Measurements from ENCODE around the gene MTHFD1L. TPM values are rescaled to one million over a fixed set of nuclear protein-coding genes. Genes with fewer than 3 reads are reported as not detected.
A peak's percentile ranks its signal among the peaks of the same experiment; 100 is the strongest.

Gene MTHFD1L
- total RNA-seq, 1 donor from 2014 or later: 107 TPM

DNA sequence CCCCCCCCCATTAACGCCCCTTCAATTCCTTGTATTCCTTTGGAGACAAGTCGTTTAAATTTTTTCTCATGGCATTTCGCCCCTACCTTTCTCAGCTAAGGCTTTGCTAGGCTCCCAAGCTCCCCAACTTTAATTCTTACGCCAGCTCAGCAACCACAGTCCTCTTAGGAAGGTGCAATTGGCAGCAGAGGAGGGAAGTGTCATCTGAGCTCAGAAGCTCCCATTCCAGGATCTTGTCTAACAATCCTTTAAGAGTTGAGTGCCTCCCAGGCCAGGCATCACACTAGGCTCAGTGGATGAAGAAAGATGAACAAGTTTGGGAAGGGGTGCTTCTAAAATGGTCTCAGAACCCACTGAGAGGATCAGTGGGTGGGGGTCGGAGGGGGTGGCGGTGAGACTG is 243.0 kb downstream of the MTHFD1L start:
- peaks cover 1% of the 10 kb centered on the region for H3K4me1 Mint-ChIP-seq (ENCODE audit: low read depth, unreplicated experiment)
- H3K4me3 Mint-ChIP-seq (ENCODE audit: unreplicated experiment): no peak overlapping the region
- Histone ChIP-seq H3K9me3 (ENCODE audit: insufficient read depth, low read depth, low read length) (no peaks in the 10 kb centered on the region), H4K20me1 (ENCODE audit: insufficient read depth, low read length) (no peaks in the 10 kb centered on the region), H3K9ac (ENCODE audit: low read length) (no peak overlapping the region), H2AFZ (ENCODE audit: low read depth, low read length) (no peak overlapping the region), H3K27me3 (ENCODE audit: insufficient read depth, low read length) (no peaks in the 10 kb centered on the region), H3K4me3 (ENCODE audit: insufficient read depth, low read depth, low read length) (no peak overlapping the region), H3K79me2 (ENCODE audit: insufficient read depth, low read length) (no peaks in the 10 kb centered on the region), H3K36me3 (ENCODE audit: insufficient read depth, low read length) (peaks cover 3% of the 10 kb centered on the region), H3K27ac (ENCODE audit: low read depth, low read length) (no peak overlapping the region), H3K4me1 (ENCODE audit: insufficient read depth, low read length) (peaks cover 3% of the 10 kb centered on the region), H3K4me2 (ENCODE audit: low read length) (no peak overlapping the region)
- peaks cover 3% of the 10 kb centered on the region for H3K27me3 Mint-ChIP-seq (ENCODE audit: low read depth, unreplicated experiment)
- no peaks in the 10 kb centered on the region for H3K9me3 Mint-ChIP-seq (ENCODE audit: unreplicated experiment)
- DNase-seq (ENCODE audit: low read depth) (no peak), FAIRE-seq (no peak)
- H3K27ac Mint-ChIP-seq (ENCODE audit: unreplicated experiment): no peak overlapping the region
- no peaks in the 10 kb centered on the region for H3K36me3 Mint-ChIP-seq (ENCODE audit: low read depth, unreplicated experiment)
- no peak for TF ChIP-seq EZH2 (IDR thresholded peaks at IDR 0.05; ENCODE audit: insufficient read depth, low read length)
- TF ChIP-seq CTCF (IDR thresholded peaks at IDR 0.05; ENCODE audit: insufficient read depth, low read depth, low read length): no peak

- DNase-seq (ENCODE audit: low read depth) (peak; percentile 55), FAIRE-seq (no peak)
- H3K9me3 ChIP-seq (ENCODE audit: insufficient read depth, low read depth, low read length): no peaks in the 10 kb centered on the region
- no peak overlapping the region for H3K4me3 ChIP-seq (ENCODE audit: insufficient read depth, low read depth, low read length)
- H3K4me1 ChIP-seq (ENCODE audit: insufficient read depth, low read length): peaks cover 3% of the 10 kb centered on the region
- Mint-ChIP-seq H3K27me3 (ENCODE audit: low read depth, unreplicated experiment) (peaks cover 3% of the 10 kb centered on the region), H3K36me3 (ENCODE audit: low read depth, unreplicated experiment) (no peaks in the 10 kb centered on the region), H3K4me3 (ENCODE audit: unreplicated experiment) (no peak overlapping the region), H3K27ac (ENCODE audit: unreplicated experiment) (no peak overlapping the region), H3K4me1 (ENCODE audit: low read depth, unreplicated experiment) (peaks cover 1% of the 10 kb centered on the region), H3K9me3 (ENCODE audit: unreplicated experiment) (no peaks in the 10 kb centered on the region)
- H3K9ac ChIP-seq (ENCODE audit: low read length): no peak overlapping the region
- H3K79me2 ChIP-seq (ENCODE audit: insufficient read depth, low read length): no peaks in the 10 kb centered on the region
- H3K4me2 ChIP-seq (ENCODE audit: low read length): no peak overlapping the region
- no peaks in the 10 kb centered on the region for H3K27me3 ChIP-seq (ENCODE audit: insufficient read depth, low read length)
- no peak overlapping the region for H2AFZ ChIP-seq (ENCODE audit: low read depth, low read length)
- no peaks in the 10 kb centered on the region for H4K20me1 ChIP-seq (ENCODE audit: insufficient read depth, low read length)
- no peak overlapping the region for H3K27ac ChIP-seq (ENCODE audit: low read depth, low read length)
- TF ChIP-seq EZH2 (IDR thresholded peaks at IDR 0.05; ENCODE audit: insufficient read depth, low read length) (no peak), CTCF (IDR thresholded peaks at IDR 0.05; ENCODE audit: insufficient read depth, low read depth, low read length) (no peak)
- no peaks in the 10 kb centered on the region for H3K36me3 ChIP-seq (ENCODE audit: insufficient read depth, low read length)
Measured at GRCh38 chr6:151109361-151109760, 243.9 kb downstream of the MTHFD1L start.

GRCh38 chr6:151109869-151110575 is 244.5 kb downstream of the MTHFD1L start:
- no peaks in the 10 kb centered on the region for H3K36me3 ChIP-seq (ENCODE audit: insufficient read depth, low read length)
- no peak overlapping the region for H3K4me2 ChIP-seq (ENCODE audit: low read length)
- no peaks in the 10 kb centered on the region for H4K20me1 ChIP-seq (ENCODE audit: insufficient read depth, low read length)
- H3K4me1 ChIP-seq (ENCODE audit: insufficient read depth, low read length): peaks cover 3% of the 10 kb centered on the region
- Mint-ChIP-seq H3K9me3 (ENCODE audit: unreplicated experiment) (no peaks in the 10 kb centered on the region), H3K4me3 (ENCODE audit: unreplicated experiment) (no peak overlapping the region), H3K4me1 (ENCODE audit: low read depth, unreplicated experiment) (peaks cover 1% of the 10 kb centered on the region), H3K36me3 (ENCODE audit: low read depth, unreplicated experiment) (no peaks in the 10 kb centered on the region), H3K27me3 (ENCODE audit: low read depth, unreplicated experiment) (peaks cover 6% of the 10 kb centered on the region), H3K27ac (ENCODE audit: unreplicated experiment) (no peak overlapping the region)
- H3K9ac ChIP-seq (ENCODE audit: low read length): no peak overlapping the region
- no peak overlapping the region for H2AFZ ChIP-seq (ENCODE audit: low read depth, low read length)
- no peaks in the 10 kb centered on the region for H3K79me2 ChIP-seq (ENCODE audit: insufficient read depth, low read length)
- FAIRE-seq (no peak), DNase-seq (ENCODE audit: low read depth) (no peak)
- no peak for TF ChIP-seq EZH2 (IDR thresholded peaks at IDR 0.05; ENCODE audit: insufficient read depth, low read length)
- no peak overlapping the region for H3K27ac ChIP-seq (ENCODE audit: low read depth, low read length)
- H3K27me3 ChIP-seq (ENCODE audit: insufficient read depth, low read length): no peaks in the 10 kb centered on the region
- no peaks in the 10 kb centered on the region for H3K9me3 ChIP-seq (ENCODE audit: insufficient read depth, low read depth, low read length)
- H3K4me3 ChIP-seq (ENCODE audit: insufficient read depth, low read depth, low read length): no peak overlapping the region

All from astrocyte (in vitro differentiated cells and primary cell).